Activated naive CD4-positive, alpha-beta T cell treated with anti-CD3 and anti-CD28 coated beads for 36 hours (primary cell): ENCODE data around the gene MAP2. TPM values are rescaled to one million over a fixed set of nuclear protein-coding genes. Genes with fewer than 3 reads are reported as not detected.

Source experiments
- CTCF ChIA-PET: fragments of 350-600 bp; sonication (Branson Sonifier 250); formaldehyde crosslinking; loops from one replicate; lab custom pipeline; 2021; ENCODE audit warnings: antibody characterized with exemption; lab: Charles Lee
- DNase-seq: peaks from one replicate; pipeline ENCODE4 v3.0.0-alpha.2; 2020
- H3K27ac Mint-ChIP-seq: one replicate; pipeline ENCODE4 v1.8.0; 2021; ENCODE audit warnings: mild to moderate bottlenecking, mixed read lengths
- H3K27me3 Mint-ChIP-seq: one replicate; pipeline ENCODE4 v1.8.0; 2021; ENCODE audit warnings: low read depth, mixed read lengths
- H3K36me3 Mint-ChIP-seq: one replicate; pipeline ENCODE4 v1.8.0; 2021; ENCODE audit warnings: low read depth, mixed read lengths
- H3K4me1 Mint-ChIP-seq: one replicate; pipeline ENCODE4 v1.8.0; 2021; ENCODE audit warnings: low read depth, mixed read lengths
- H3K4me3 Mint-ChIP-seq: one replicate; pipeline ENCODE4 v1.8.0; 2021; ENCODE audit warnings: mild to moderate bottlenecking, moderate library complexity, mixed read lengths
- H3K9me3 Mint-ChIP-seq: one replicate; pipeline ENCODE4 v1.8.0; 2021; ENCODE audit warnings: mixed read lengths
- intact Hi-C: fragments of 100-400 bp; cut with micrococcal nuclease; formaldehyde crosslinking; loops from one replicate; pipeline ENCODE4 v1.15.1; 2023
- total RNA-seq, 2 experiments: library from RNA; stranded (reverse); gene quantifications; one replicate each; pipeline ENCODE4 v1.2.3, GENCODE V29; 2021

Gene MAP2
- total RNA-seq, 2 experiments from 2014 or later, result 0.20 to 0.67 TPM

DNA sequence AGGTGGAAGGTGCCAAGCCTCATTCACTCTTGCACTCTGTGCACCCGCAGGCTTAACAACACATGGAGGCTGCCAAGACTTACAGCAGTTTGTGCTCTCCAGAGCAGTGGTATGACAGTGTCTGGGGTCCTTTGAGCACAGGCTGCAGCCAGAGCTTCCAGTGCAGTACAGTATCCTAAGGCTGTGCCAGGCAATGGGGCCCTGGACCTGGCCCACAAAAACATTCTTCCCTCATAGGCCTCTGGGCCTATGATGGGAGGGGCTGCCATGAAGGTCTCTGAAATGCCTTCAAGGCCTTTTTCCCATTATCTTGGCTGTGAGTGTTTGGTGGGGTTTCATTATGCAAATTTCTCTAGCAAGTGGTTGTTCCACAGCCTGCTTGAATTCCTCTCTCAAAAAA lies 74.8 kb downstream of the MAP2 start:
- Mint-ChIP-seq H3K36me3 (no peaks in the 10 kb centered on the region), H3K4me3 (no peak overlapping the region), H3K27ac (no peak overlapping the region), H3K27me3 (no peaks in the 10 kb centered on the region), H3K4me1 (no peaks in the 10 kb centered on the region), H3K9me3 (peaks cover 5% of the 10 kb centered on the region)
- intact Hi-C loops, result no loop called here
- no peak for DNase-seq
- CTCF ChIA-PET, result no interaction called here

- intact Hi-C loops, result no loop called here
- no peaks in the 10 kb centered on the region for H3K27me3 Mint-ChIP-seq
Measured at GRCh38 chr2:209499069-209499468, 75.2 kb downstream of the MAP2 start.

GRCh38 chr2:209501579-209501978 lies 77.7 kb downstream of the MAP2 start:
- Mint-ChIP-seq H3K27me3 (no peaks in the 10 kb centered on the region), H3K9me3 (peaks cover 4% of the 10 kb centered on the region), H3K4me3 (no peak overlapping the region), H3K27ac (no peak overlapping the region), H3K4me1 (no peaks in the 10 kb centered on the region), H3K36me3 (no peaks in the 10 kb centered on the region)
- intact Hi-C loops, result no loop called here
- DNase-seq, result no peak
- CTCF ChIA-PET, result no interaction called here

More at GRCh38 chr2:209499069-209499468, 75.2 kb downstream of the MAP2 start:
- no peak for DNase-seq
- Mint-ChIP-seq H3K4me1 (no peaks in the 10 kb centered on the region), H3K27ac (no peak overlapping the region), H3K9me3 (peaks cover 4% of the 10 kb centered on the region), H3K4me3 (no peak overlapping the region), H3K36me3 (no peaks in the 10 kb centered on the region)
- CTCF ChIA-PET, result no interaction called here

DNA sequence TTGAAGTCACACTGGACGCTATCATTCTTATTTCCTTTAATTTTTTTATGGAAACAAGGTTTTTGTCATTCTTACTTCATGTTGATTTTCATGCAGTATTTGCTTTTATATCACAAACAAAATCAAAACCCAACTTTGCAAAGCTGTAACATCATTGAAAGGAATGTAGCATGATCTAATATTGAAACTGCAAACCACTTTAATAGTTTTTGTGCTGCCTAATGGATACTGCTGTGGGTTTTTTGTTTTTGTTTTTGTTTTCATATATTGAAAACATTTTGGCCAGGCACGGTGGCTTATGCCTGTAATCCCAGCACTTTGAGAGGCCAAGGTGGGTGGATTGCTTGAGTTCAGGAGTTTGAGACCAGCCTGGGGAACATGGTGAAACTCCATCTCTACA lies 81.6 kb downstream of the MAP2 start:
- CTCF ChIA-PET, result no interaction called here
- no peaks in the 10 kb centered on the region for H3K9me3 Mint-ChIP-seq
- H3K27me3 Mint-ChIP-seq, result no peaks in the 10 kb centered on the region
- H3K4me3 Mint-ChIP-seq, result no peak overlapping the region
- H3K4me1 Mint-ChIP-seq, result no peaks in the 10 kb centered on the region
- no peaks in the 10 kb centered on the region for H3K36me3 Mint-ChIP-seq
- no peak overlapping the region for H3K27ac Mint-ChIP-seq
- no peak for DNase-seq
- intact Hi-C loops, result no loop called here

GRCh38 chr2:209508255-209508654 lies 84.4 kb downstream of the MAP2 start:
- intact Hi-C loops, result no loop called here
- Mint-ChIP-seq H3K9me3 (no peaks in the 10 kb centered on the region), H3K36me3 (no peaks in the 10 kb centered on the region), H3K4me1 (no peaks in the 10 kb centered on the region), H3K27ac (no peak overlapping the region), H3K27me3 (no peaks in the 10 kb centered on the region), H3K4me3 (no peak overlapping the region)
- DNase-seq, result no peak
- CTCF ChIA-PET, result no interaction called here

GRCh38 chr2:209511637-209512036 lies 87.8 kb downstream of the MAP2 start:
- Mint-ChIP-seq H3K27me3 (no peaks in the 10 kb centered on the region), H3K4me3 (no peak overlapping the region), H3K27ac (no peak overlapping the region), H3K4me1 (no peaks in the 10 kb centered on the region), H3K9me3 (no peaks in the 10 kb centered on the region), H3K36me3 (no peaks in the 10 kb centered on the region)
- CTCF ChIA-PET, result no interaction called here
- intact Hi-C loops, result no loop called here
- no peak for DNase-seq

DNA sequence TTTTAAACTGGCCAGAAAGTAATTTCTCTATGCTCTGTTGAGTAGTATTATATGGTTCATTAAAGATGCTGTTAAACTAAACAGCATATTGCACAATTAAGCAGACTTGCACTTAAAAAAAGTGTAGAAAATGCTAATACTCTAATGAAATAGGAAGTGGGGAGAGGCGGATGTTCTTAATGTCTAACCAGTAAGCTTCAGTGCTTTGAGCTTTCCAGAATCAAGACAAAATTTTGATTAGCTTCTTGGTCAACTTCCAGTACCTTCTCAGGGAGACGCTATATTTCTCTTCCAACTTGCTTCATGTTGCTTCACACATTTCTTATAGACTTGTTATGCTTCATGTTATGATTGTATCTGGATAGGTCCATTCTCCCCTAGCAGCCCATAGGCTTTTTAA lies 89.1 kb downstream of the MAP2 start:
- CTCF ChIA-PET, result interaction anchor here (0.6 kb wide), 1 partner anchor 31 kb away, joined by 4 read pairs; no protein-coding TSS in a partner anchor
- no peaks in the 10 kb centered on the region for H3K9me3 Mint-ChIP-seq
- H3K36me3 Mint-ChIP-seq, result no peaks in the 10 kb centered on the region
- H3K4me3 Mint-ChIP-seq, result no peak overlapping the region
- no peaks in the 10 kb centered on the region for H3K27me3 Mint-ChIP-seq
- intact Hi-C loops, result no loop called here
- no peak overlapping the region for H3K27ac Mint-ChIP-seq
- H3K4me1 Mint-ChIP-seq, result no peaks in the 10 kb centered on the region
- no peak for DNase-seq

DNA sequence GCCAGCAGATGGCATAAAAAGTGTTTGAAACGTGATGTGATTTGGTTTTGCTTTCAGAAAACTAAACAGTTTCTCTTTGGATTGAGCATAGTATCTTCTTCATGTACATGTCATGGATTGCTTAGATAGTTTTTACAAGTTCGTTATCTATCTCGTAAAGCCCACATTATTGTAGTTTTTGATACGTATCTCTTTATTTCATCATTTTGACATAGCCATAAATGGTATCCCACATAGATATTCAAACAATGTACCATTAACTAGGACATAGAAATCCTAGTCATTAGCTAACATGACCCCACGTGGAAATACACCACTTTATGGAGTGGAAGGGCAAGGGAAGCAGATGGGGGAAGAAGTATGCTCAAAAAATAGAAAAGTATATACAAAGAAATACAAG lies 93.6 kb downstream of the MAP2 start:
- no peak overlapping the region for H3K4me3 Mint-ChIP-seq
- DNase-seq, result no peak
- CTCF ChIA-PET, result no interaction called here
- H3K27me3 Mint-ChIP-seq, result no peaks in the 10 kb centered on the region
- no peak overlapping the region for H3K27ac Mint-ChIP-seq
- H3K4me1 Mint-ChIP-seq, result no peaks in the 10 kb centered on the region
- H3K9me3 Mint-ChIP-seq, result no peaks in the 10 kb centered on the region
- H3K36me3 Mint-ChIP-seq, result no peaks in the 10 kb centered on the region
- intact Hi-C loops, result no loop called here

DNA sequence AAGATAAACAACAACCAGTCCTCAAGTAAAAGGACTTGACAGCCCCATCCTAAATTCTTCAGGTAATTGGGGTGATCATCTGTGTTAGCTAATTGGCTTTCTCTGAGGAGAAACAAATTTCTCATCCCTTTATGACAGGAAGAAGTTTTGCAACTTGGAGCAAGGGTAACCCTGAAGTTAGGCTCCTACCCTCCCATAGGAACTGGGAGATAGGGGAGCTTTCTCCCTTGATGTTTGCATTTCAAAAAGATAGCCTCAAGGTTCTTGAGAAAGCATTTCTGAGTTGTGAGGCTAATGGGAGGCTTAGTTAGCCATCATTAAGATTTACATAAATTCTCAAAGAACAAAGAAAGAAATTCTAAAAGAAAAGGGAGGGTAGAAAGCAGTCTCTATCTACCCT lies 95.4 kb downstream of the MAP2 start:
- Mint-ChIP-seq H3K27ac (no peak overlapping the region), H3K36me3 (no peaks in the 10 kb centered on the region), H3K9me3 (no peaks in the 10 kb centered on the region), H3K27me3 (no peaks in the 10 kb centered on the region), H3K4me1 (no peaks in the 10 kb centered on the region), H3K4me3 (no peak overlapping the region)
- CTCF ChIA-PET, result no interaction called here
- intact Hi-C loops, result no loop called here
- no peak for DNase-seq

DNA sequence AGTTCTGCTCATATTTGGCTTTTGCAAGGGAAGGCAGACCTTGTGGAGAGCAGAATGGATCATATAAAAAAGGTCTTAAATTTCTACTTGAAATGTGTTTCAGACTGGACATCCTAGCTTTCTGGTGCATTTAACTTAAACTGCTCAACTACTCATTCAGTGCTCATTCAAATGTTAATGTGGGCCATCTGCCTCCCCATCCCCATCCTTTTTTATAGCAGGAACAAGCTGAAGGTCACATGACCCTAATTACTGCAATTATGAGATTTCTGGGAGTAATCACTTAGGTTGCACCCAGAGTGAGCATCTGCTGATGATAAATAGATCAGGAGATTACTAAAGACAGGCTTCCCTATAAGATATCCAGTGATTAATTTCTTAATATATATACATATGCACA lies 96.1 kb downstream of the MAP2 start:
- intact Hi-C loops, result no loop called here
- H3K27ac Mint-ChIP-seq, result no peak overlapping the region
- CTCF ChIA-PET, result interaction anchor here (0.6 kb wide), 1 partner anchor 1097 kb away, joined by 4 read pairs; no protein-coding TSS in a partner anchor
- no peaks in the 10 kb centered on the region for H3K27me3 Mint-ChIP-seq
- H3K9me3 Mint-ChIP-seq, result no peaks in the 10 kb centered on the region
- no peaks in the 10 kb centered on the region for H3K4me1 Mint-ChIP-seq
- DNase-seq, result no peak
- no peaks in the 10 kb centered on the region for H3K36me3 Mint-ChIP-seq
- no peak overlapping the region for H3K4me3 Mint-ChIP-seq

DNA sequence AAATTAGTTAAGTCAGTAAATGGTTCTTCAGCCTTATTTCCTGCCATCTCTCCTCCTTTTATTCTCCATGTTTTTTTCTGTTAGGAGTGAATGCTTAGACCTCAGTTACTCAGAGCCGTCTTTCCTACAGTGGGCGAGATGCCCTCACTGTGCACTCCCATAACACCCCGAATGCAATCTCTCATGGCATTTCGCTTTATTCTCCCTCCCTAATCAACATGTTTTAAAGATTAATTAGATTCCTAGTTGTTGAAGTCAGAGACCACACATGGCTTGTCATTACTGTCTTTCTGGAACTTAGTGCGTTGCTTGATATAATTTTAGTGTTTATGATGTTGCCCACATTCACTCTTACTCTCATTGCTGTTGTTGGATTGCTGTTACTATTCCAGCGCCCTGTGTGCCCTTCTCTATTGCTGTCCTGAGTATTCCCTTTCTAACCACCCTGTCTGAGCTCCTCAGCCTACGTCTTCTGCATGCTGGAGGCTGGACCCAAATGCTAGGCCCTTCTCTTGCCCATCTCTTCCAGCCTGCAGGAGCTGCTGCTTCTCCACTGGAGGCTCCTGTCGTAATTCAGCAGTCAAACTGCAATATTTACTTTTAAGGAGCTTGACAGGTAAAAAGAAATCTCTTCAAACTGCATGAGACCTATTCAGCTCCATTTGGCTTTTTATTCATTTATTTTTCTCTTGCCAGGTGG lies 99.3 kb downstream of the MAP2 start:
- Mint-ChIP-seq H3K4me1 (peaks cover 19% of the 10 kb centered on the region), H3K36me3 (no peaks in the 10 kb centered on the region), H3K27me3 (no peaks in the 10 kb centered on the region), H3K9me3 (no peaks in the 10 kb centered on the region), H3K4me3 (no peak overlapping the region), H3K27ac (no peak overlapping the region)
- no peak for DNase-seq
- CTCF ChIA-PET, result no interaction called here
- intact Hi-C loops, result no loop called here

DNA sequence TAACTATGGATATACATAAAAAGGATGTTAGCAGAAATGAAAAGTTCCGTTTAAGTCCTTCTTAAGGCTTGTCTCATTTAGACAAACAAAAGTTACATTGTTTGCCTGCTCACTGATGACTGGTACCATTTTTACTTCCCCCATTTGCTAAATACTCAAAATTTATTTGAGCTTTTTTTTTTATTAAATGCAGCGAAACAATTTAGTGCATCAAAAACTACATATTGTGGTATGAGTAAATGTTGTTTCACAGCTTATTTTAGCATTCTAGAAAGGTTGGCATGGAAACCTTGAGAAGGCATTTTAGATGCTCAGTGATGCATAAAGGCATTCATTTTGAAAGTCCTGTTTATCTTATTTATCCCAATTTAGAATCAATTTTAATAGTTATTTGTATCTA lies 100.0 kb downstream of the MAP2 start:
- Mint-ChIP-seq H3K27me3 (no peaks in the 10 kb centered on the region), H3K9me3 (no peaks in the 10 kb centered on the region), H3K4me1 (peaks cover 19% of the 10 kb centered on the region), H3K36me3 (no peaks in the 10 kb centered on the region), H3K4me3 (no peak overlapping the region), H3K27ac (no peak overlapping the region)
- no peak for DNase-seq
- CTCF ChIA-PET, result no interaction called here
- intact Hi-C loops, result no loop called here

- no peaks in the 10 kb centered on the region for H3K27me3 Mint-ChIP-seq
- H3K9me3 Mint-ChIP-seq, result no peaks in the 10 kb centered on the region
- CTCF ChIA-PET, result no interaction called here
- H3K4me3 Mint-ChIP-seq, result no peak overlapping the region
- H3K27ac Mint-ChIP-seq, result no peak overlapping the region
- H3K36me3 Mint-ChIP-seq, result no peaks in the 10 kb centered on the region
- intact Hi-C loops, result no loop called here
- peaks cover 19% of the 10 kb centered on the region for H3K4me1 Mint-ChIP-seq
- DNase-seq, result no peak
Measured at GRCh38 chr2:209525331-209525730, 101.5 kb downstream of the MAP2 start.
